HG02623 (cell line): Measurements from ENCODE around the gene ZCCHC2.

Experiments
- ATAC-seq: cut with Tn5 transposase; IDR thresholded peaks from one replicate; pipeline ENCODE4 v1.9.1; 2021; ENCODE audit warnings: moderate library complexity; ENCODE audit not compliant: unreplicated experiment

Gene ZCCHC2

DNA sequence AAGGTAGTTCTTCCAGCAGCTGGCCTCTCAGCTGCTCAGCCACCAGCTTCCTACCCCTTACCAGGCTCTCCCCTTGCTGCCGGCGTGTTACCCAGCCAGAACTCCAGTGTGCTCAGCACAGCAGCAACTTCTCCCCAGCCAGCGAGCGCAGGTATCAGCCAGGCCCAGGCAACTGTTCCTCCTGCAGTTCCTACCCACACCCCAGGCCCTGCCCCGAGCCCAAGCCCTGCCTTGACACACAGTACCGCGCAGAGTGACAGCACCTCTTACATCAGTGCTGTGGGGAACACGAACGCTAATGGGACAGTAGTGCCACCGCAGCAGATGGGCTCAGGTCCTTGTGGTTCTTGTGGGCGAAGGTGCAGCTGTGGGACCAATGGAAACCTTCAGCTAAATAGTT, 52.0 kb downstream of the ZCCHC2 start:
- no peak for ATAC-seq

DNA sequence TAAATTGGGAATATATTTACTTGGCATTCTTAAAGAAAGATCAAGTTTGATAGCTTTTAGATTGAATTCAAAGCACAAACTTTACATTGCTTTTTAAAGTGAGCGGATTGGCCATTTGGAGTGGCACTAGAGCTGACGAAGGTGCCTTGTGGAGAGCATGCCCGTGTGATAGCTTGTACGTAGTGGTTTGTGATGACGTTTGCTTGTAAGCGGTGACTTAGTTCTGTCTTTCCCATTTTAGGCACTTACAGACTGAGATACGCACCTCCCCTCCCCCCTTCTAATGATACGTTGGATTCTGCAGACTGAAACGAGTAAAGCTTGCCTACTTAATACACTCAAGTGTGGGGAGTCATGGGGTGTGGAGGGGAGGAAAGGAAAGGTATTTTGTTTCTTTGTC, 53.4 kb downstream of the ZCCHC2 start:
- ATAC-seq = no peak

DNA sequence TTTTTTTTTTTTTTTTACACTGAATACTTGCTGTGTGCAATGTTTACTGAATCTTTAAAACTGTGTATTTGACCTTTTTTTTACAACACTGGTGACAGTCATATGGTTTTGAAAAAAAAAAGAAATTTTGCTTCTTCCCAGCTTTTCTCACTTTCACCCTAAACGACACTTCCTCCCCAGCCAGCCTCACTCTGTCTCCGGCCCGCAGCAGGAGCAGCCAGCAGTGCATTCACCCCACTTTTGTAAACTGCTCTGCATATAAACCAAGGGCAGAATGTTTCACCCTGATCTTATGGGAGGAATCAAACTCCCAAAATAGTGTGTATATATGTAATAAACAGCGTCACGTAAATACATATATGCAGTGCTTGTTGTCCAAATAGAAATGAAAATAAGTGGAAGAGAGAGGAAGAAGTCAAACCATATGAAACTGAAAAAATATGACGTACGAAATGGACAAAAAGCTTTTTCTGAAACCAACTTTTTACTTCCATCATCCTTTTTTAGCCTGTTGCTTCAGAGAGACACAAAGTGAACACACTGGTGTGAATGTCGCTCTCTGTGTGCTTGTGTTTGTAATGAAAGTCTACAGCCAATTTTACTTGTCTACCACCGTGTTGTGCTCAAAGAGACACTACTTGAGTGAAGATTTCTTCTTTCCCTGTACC, 54.2 kb downstream of the ZCCHC2 start:
- peak; percentile 43 for ATAC-seq

DNA sequence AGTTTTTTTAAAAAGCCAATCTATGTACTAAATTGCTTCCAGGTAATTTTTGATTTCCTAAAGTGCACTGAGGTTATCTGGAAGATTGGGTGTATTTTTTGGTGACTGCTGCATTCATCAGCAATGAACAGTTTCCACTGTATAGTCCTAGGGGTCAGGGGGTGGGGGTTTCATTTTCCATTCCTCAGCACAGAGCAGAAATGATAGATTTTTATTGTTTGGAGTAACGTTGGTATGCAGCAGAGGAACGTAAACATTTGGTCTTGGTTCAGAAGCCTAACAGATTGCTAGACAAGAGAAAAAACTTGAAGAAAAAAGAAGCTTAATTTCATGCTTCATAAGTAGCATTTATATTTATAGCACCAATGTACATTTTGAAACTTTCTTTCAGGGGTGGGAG, 54.9 kb downstream of the ZCCHC2 start:
- ATAC-seq = no peak

DNA sequence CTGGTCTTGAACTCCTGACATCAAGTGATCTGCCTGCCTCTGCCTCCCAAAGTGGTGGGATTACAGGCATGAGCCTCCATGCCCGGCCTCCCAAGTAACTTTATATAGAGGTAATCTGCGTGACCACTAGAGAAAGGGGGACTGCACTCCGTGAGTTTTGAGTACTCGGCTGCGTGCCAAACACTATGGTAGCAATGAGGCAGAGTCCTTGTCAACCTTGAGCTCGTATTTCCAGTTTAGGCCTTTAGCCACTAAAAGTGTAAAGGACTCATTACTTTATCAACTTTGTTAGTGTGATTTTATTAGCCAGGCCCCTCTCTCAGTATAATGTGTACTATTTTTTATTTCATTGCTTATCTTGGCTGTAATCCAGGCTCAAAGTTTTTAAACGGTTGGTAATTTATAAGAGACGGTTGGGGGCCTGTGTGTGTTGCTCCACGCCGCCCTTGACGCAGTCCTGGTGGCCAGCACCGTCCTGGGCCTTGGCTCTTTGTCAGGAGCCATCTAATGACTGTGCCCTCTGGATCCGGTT, 56.2 kb downstream of the ZCCHC2 start:
- no peak for ATAC-seq

DNA sequence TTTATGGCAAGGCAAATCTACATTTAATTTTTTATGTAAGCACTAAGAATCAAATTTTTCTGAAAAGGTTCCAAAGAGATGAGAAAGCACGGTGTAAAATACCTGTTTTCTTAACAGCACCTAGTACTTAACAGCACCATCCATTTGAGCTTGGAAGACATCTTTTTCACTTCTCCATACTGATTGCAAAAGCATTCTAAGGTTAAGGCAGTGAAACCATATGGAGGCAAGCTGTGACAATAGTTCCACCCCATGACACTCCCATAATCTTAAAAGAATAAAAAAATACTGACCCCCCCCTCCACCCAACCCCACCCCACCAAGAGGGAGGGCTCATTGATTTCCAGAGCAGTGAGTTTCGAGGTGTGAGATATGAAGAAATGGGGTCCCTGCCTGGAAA, 60.6 kb downstream of the ZCCHC2 start:
- no peak for ATAC-seq

DNA sequence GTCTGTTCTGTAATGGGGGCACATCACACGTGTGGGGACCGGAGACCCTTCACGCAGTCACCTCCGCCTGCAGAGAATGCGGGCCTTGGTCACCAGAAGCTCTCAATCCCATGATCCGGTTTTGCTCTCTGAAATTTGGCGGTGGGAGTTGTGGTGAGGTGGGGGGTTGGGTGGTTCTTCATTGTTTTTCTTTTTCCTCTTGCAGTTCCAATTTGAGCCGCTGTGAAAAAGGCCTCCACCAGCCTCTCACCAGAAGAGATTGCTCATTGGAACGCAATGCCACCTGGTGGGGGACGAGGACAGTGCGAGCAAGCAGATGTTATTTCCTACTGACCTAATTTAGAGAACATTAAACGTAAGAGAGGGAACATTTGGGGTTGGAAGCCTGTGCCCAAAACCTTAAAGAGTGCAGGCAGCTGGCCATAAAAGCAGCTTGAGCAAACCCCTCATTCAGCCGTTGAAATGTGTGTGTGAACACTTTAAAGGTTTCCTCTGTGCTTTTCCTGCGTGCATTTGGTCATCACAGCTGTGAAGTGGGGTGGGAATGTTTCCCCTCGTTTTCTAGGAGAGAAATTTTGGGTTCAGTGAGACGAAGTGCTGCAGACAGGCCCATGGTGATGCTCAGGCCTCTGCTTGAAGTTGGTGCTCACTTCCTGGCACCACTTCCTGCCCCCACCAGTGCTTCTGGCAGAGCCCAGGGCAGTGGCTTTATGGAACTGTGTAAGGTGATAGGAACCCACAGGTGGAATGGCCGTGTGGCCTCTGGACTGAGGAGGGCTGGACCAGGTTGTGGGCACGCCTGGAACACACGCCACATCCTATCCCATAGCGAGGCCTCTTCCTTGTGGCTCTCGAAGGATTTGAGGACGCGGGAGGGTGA, 61.7 kb downstream of the ZCCHC2 start:
- ATAC-seq = peak; percentile 80

DNA sequence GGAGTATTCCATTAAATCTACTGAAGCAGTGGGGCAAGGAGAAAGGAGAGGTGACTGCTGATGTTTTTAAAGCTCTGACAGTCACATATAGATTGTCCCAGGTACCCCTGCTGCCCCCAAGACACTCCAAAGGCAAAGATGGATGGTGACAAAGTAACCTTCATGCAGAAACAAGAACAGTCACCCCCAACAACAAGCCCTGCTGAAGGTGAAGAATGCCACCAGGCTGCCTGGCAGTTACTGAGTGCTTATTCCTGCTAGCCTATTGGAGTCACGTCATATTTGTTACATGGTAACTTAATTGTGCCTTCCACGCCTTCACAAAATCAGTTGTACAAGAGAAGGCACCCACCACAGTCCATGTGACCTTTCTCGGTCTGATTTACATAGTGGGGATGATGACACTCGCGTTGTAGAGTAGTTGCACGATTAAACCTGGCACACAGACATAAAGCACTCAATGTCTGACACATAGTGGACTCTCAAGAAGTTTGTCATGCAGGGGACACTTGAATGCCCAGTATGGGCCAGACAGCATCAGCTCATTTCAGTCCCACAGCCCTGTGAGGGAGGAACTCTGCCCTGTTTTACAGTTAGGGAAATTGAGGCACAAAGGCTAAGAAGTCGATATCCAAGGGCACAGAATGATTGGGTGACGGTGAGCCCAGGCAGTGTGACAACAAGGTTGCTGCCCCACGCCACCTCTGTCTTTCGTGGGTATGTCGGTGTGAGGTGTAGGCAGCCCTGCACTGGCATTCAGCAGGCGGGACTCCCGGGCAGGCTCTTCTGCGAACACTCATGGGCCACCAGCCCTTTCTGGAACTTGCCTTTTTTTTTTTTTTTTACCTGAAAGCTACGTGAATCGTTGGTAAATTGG, 62.7 kb downstream of the ZCCHC2 start:
- ATAC-seq = peak; percentile 12

DNA sequence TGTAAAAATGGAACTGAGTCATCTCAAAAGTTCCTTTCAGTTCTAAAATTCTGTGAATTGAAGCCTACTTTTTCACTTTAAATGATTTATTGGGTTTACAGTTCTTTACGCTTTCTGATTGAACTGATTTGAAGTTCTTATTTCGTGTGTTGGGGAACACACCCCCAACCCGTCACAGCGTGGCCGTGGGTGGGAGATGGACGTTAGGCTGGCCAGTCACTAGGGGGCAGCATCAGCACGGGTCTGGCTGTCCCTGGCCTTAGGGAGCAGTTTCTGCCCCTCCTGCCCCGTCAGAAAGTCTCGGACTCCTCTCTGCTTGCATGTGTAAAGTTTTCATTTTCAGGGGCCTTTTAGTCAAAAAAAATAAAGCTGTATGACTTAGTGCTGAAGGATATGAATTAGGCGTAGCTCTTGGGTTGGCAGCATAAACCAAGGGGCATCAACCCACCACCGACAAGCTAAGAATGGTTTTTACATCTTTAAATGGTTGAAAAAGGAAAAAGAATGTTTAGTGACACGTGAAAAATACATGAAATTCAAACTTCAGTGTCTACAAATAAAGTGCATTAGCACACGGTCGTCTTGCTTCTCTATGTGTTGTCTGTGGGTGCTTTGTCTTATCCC, 63.4 kb downstream of the ZCCHC2 start:
- ATAC-seq = peak; percentile 66

DNA sequence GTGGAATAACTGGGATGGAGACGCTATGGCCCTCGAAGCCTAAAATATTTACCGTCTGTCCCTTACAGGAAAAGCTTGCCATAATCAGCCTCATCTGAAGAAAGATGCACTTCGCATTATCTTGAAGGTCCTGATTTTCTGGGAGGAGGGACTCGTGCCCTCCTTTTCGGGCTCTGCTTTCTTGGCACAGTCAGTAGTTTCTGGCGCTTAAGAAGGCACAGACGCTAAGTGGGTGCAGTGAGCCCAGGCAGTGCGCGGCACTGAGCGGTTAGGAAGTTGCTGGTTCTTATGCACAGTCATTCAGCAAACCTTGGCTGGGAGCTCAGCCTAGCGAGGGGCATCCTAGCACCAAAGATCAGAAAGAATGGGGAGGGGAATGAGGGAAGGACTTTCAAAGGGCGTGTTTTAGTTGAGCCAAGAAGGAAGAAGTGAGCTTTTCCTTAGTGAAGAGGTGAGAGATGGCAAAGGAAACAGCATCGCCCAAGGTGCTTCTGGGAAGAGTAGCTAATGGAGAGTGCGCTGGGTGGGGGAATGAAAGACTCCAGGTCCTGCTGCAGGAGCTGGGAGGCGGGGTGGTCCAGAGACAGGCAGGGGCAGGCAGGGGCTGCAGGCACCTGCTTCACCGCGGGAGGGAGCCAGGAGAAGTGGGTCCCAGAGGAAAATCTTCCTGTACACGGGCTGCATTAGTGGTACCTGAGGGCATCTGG, 64.1 kb downstream of the ZCCHC2 start:
- ATAC-seq = no peak

DNA sequence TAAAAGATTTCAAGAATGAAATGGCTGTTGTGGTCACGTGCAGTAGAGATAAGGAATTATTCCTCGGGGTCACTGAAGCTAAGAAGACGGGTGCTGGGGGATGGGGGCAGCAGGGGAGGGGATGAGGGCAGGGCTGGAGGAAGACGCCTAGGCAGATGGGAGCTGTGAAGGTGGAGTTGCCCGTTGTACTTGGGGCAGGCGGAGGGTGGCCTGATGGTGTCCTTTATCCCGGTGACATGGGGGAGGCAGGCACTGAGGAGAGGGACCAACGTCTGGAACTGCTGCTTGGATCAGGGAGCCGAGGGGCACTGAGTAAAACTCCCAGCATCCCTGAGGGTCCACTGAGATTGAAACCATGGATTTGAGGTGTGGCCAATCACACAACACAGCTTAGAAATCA, 64.9 kb downstream of the ZCCHC2 start:
- ATAC-seq = no peak

DNA sequence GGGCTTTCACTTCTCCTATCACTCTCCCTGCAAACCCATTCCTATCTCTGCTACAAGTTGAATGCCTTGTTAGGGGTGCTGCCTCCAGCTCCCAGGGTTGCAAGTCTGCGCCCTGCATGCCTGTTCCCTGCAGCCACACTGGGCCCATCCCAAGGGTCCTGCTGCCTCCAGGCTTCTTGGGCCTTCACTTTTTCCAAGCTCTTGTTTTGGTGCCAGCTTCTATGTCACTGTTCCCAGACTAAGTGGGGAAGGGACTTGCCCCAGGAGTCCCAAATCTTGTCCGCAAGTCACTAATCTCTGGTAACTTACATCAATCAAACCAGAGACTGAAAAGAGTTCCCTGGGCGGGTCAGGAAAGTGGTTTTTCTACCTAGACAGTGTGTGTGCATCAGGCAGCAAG, 65.4 kb downstream of the ZCCHC2 start:
- no peak for ATAC-seq

DNA sequence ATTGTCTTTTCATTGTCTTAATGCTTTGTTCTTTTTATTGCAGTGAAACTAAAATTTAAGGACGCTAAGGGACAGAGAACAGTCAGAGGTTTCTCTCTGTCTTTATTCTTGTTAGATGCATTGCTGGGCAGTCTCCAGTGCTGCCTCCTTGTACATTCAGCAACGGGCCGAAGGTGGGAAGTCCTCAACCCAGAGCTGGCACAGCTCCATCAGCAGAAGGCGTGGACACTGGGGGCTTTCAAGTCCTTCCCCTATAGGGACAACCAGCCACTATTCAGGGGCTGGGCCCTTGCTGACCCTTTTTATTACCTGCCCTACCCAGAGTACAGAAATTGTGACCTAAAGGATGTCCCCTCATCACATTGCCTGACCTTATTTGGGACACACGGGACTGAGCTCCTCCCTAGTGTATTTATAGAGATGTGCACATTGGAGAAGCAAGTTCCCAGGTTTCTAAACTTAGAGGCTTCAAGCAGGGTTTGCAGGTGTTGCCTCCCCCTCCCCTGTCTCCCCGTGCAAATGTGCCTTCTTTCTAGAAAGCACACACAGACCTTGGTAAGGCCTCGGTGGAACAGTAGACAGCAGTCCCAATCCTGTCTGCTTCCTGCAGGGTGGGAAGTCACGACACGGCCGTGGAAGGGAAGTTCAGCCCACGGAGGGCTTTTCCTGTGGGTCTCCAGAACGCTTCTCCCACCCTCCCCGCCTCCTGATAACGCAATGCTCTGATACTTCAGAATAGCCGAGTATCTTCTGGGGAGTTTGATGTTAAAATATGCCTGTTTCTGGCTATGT, 68.2 kb downstream of the ZCCHC2 start:
- ATAC-seq = no peak

DNA sequence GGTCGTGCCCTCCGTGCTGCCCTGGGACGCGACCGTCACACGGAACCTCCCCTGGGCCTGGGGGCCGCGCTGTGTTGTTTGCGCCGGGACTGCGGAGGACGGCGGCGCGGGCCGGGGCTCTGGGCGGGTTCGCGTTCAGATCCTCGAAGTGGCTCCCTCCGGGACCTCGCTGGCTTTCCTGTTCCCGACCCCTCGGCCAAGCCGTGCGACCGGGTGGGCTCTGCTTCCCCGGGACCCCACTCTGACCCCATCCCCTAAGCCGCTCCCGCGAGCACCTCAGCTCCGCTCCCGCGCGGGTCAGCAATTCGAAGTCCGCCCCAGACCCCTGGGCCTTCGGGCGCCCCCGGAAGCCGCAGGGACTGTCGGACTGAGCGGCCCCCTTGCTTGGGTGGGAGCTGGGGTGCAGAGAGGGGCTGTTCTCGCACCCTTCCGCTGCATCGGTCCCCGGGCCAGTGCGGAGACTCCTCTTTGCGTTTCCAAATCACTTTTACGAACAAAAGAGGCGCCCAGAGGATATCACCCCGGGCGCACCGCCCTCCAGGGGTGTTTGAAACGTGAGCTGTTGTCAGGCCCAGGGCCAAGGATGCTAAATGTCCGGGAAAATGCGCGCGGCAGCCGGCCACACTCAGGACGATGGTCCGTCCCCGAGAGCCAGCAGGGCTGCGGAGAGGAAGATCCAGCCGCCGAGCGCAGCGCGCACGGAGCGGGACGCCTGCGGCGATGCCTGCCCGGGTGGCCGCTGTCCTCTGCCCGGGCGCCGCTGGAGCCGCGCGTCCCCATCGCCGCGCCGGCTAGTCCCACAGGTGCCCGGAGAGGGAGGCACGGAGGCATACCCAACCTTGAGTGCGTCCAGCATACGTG, 73.5 kb downstream of the ZCCHC2 start:
- ATAC-seq = no peak

DNA sequence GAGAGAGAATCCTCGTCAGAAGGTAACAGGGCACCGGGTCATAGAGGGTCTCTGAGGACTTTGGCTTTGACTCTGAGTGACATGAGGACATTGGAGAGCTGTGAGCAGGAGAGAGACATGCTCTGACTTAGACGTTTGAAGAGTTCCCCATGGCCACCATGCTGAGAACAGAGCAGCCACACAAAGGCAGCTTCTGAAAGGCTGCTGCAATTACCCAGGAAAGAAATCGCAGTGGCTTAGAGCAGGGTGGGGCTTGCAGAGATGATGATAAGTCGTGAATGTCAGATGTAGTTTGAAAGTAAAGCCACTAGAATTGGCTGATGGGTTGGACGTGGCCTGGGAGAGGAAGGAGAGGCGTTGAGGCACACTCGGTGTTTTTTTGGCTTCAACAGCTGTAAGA, 79.0 kb downstream of the ZCCHC2 start:
- no peak for ATAC-seq

DNA sequence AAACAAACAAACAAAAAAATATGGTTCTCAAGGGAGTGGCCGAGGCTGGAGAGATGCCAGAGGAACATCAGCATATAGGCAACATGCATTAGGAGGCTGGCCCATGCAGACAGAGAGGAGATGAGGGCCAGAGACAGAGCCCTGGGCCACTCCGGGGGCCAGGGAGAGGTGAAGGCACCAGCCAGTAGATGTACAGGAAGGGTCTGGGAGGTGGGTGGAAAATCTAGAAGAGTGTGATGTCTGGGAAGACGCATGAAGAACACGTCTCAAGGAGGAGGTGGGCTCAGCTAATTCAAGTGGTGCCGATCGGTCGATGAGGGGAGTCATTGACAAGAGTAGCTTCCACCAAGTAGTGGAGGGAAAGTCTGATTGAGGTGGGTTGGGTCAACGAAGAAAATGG, 79.9 kb downstream of the ZCCHC2 start:
- no peak for ATAC-seq

DNA sequence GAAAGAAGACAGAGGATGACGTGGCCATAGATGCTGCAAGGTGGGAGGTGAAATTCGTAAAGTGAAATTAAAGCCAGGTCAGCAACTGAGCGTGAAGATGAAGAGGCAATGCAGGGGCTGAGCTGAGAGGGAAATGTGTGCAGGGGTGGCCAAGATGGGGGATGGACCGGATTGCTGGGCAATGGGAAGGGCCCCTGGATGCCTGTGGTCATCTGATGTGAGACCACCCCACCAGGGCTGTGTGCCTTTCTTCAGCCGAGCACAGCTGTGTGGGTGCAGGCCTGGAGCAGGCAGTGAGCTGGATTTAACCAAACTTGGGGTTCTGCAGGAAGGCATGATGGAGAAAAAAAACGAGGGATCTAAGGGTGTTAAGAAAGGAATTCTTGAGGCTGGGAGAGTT, 80.4 kb downstream of the ZCCHC2 start:
- ATAC-seq = no peak

DNA sequence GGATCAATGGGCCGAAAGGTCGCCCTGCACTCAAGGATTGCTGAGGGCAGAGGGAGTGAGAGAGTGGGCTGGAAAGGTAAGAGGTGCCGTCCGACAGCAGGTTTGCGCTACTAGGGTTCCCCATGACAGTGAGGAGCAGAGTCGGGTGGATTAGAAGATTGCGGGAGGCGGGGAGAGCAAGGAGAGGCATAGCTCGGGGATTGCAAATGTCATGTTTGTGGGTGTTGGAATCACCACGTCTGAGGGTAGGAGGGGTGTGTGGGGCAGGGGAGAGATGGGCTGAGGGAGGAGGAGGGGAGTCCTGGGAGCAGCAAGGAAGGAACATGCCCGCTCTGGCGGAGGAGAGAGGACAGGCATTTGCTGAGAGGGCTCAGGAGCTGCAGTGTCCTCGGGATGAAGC, 81.2 kb downstream of the ZCCHC2 start:
- ATAC-seq = no peak
